Breast epithelium (tissue), 4 donors: ENCODE data around the gene EGFLAM. TPM values are rescaled to one million over a fixed set of nuclear protein-coding genes. Genes with fewer than 3 reads are reported as not detected.

Experiments used
- DNase-seq, 2 donors: peaks; one replicate each; pipeline ENCODE4 v3.0.0-alpha.2; 2019; ENCODE audit warnings: low spot score in 2 of 2
- H3K27ac ChIP-seq, 2 donors: fragments of 200-600 bp; sonication (generic) in 1 of 2; one replicate each; pipeline ENCODE4 v1.5.1; 2016 to 2019; ENCODE audit warnings: mild to moderate bottlenecking in 1 of 2
- H3K27me3 ChIP-seq, 2 donors: fragments of 200-600 bp; sonication (generic) in 1 of 2; one replicate each; pipeline versions ENCODE4 v1.5.1 to v1.6.0; 2017 to 2019; ENCODE audit warnings: control low read depth in 1 of 2, mild to moderate bottlenecking in 1 of 2
- H3K36me3 ChIP-seq: fragments of 200-600 bp; one replicate; pipeline ENCODE4 v1.5.1; 2019
- H3K4me1 ChIP-seq, 2 donors: fragments of 200-600 bp; sonication (generic); one replicate each; pipeline ENCODE4 v1.5.1; 2016 to 2019; ENCODE audit warnings: control low read depth in 1 of 2
- H3K4me3 ChIP-seq, 3 donors: fragments of 200-600 bp; sonication (generic); 1 replicate in 2 of 3; 2 replicates in 1 of 3; pipeline ENCODE4 v1.5.1; 2016 to 2019; ENCODE audit warnings: mild to moderate bottlenecking in 3 of 3, moderate library complexity in 2 of 3
- H3K9me3 ChIP-seq, 2 donors: fragments of 200-600 bp; sonication (generic) in 1 of 2; one replicate each; pipeline ENCODE4 v1.5.1; 2016 to 2019; ENCODE audit warnings: control low read depth in 1 of 2
- POLR2A ChIP-seq: fragments of 450-650 bp; IDR thresholded peaks from one replicate; pipeline ENCODE4 v1.6.1; 2016; ENCODE audit warnings: antibody characterized with exemption, mild to moderate bottlenecking, moderate library complexity
- POLR2AphosphoS5 ChIP-seq, 3 donors: sonication (generic); formaldehyde crosslinking; IDR thresholded peaks; one replicate each; pipeline ENCODE4 v1.6.1; 2017; ENCODE audit warnings: antibody characterized with exemption in 3 of 3
- intact Hi-C: fragments of 100-400 bp; cut with DNase I; formaldehyde crosslinking; loops from one replicate; pipeline ENCODE4 v1.15.1; 2023; ENCODE audit warnings: low total_unique reads
- total RNA-seq, 3 donors: library from RNA; depleted of rRNA; stranded (reverse); fragments of >200 nt; gene quantifications; one replicate each; pipeline ENCODE4 v1.1.0, GENCODE V29; 2016
- TF ChIP-seq, protein P1 (sequence below), 3 donors: fragments of 450-650 bp; IDR thresholded peaks; one replicate each; pipeline ENCODE4 v1.5.1; 2016 to 2017; ENCODE audit warnings: antibody characterized with exemption in 3 of 3, mild to moderate bottlenecking in 3 of 3, moderate library complexity in 3 of 3

EGFLAM gene
- total RNA-seq, 3 donors from 2014 or later = 19.5 to 31.5 (median 30.5) TPM

DNA sequence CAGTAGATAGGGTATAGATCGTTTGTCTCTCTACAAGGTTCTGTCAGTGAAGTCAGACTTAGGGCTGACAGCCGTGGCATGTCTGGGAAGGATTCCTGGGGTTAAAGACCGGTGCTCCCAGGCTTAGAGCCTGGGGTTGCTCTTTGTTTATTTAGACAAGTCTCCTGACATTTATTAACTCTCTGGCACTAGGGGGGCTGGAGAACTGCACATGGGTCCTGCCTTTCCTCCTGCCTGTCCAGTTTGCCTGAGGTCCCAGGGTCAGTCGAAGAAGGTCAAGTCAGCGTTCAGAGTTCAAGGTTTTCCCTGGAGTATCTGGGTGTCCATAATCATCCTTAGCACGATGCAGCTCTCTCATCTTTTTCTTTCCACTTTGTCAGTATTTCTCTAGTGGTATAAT, 5.6 kb downstream of the EGFLAM start:
- H3K4me3 ChIP-seq = no peak overlapping the region
- intact Hi-C loops = loop anchor here (1.0 kb wide), 1 partner anchor 9 kb away; no protein-coding TSS in a partner anchor
- no peaks in the 10 kb centered on the region for H3K36me3 ChIP-seq
- TF ChIP-seq, protein P1, sequence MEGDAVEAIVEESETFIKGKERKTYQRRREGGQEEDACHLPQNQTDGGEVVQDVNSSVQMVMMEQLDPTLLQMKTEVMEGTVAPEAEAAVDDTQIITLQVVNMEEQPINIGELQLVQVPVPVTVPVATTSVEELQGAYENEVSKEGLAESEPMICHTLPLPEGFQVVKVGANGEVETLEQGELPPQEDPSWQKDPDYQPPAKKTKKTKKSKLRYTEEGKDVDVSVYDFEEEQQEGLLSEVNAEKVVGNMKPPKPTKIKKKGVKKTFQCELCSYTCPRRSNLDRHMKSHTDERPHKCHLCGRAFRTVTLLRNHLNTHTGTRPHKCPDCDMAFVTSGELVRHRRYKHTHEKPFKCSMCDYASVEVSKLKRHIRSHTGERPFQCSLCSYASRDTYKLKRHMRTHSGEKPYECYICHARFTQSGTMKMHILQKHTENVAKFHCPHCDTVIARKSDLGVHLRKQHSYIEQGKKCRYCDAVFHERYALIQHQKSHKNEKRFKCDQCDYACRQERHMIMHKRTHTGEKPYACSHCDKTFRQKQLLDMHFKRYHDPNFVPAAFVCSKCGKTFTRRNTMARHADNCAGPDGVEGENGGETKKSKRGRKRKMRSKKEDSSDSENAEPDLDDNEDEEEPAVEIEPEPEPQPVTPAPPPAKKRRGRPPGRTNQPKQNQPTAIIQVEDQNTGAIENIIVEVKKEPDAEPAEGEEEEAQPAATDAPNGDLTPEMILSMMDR (IDR thresholded peaks at IDR 0.05) = no peak
- no peak for TF ChIP-seq POLR2AphosphoS5 (IDR thresholded peaks at IDR 0.05)
- no peak for TF ChIP-seq POLR2A
- no peak overlapping the region for H3K27ac ChIP-seq
- H3K4me1 ChIP-seq = no peaks in the 10 kb centered on the region
- no peaks in the 10 kb centered on the region for H3K9me3 ChIP-seq
- peaks cover 0 to 7% of the 10 kb centered on the region in 2 donors for H3K27me3 ChIP-seq
- DNase-seq = no peak

DNA sequence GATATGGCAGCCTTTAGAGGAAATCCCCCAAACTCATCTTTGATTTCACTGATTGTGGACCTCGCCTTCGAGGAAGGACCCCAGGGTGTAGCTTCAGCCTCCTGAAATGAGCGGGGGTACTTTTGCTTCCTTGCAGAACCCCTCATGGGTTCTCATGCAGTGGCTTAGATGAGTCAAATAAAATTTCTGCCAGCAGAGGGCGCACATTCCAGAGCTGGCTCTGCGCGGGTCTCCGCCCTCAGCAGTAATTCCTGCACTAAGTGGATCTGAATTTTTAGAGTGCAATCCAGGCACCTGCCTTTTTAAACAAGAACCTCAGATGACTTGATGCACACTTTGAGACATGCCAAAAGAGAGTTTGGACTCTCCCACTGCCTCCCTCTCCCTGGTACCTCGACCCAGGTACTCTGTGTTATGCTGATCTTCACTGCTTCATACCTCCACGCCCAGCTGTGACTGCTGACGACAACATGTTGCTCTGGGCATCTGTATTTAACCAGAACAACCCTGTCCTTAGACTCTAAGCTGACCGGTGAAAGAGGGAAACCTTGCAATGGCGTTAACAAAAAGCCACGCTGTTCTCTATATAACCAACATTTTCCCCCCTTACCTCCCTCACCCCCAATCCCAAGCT, 7.3 kb downstream of the EGFLAM start:
- H3K36me3 ChIP-seq = no peaks in the 10 kb centered on the region
- intact Hi-C loops = no loop called here

DNA sequence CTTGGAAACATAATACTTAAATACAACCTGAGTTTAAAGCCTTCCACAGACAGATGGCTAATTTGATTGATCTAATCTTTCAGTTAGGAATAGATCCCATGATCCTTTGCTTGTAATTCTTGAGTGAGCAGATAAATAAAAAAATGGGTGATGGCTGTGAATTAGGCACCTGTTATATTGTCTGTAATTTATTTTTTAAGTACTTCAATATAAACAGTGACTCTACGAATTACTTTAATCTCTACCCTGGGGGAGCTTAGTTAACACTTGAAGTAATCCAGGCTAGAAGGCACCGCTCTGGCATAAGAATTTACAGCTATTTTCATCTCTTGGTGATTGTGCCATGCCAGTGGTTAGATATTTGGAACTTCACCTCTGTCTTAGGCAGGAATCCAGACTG, 9.0 kb downstream of the EGFLAM start:
- H3K9me3 ChIP-seq = no peaks in the 10 kb centered on the region

More for the DNA sequence above, 7.3 kb downstream of the EGFLAM start:
- TF ChIP-seq POLR2AphosphoS5 (IDR thresholded peaks at IDR 0.05) = no peak
- TF ChIP-seq, protein P1 (IDR thresholded peaks at IDR 0.05) = peak; percentile 8 to 54 (median 31)
- Histone ChIP-seq H3K4me1 (no peaks in the 10 kb centered on the region), H3K4me3 (no peak overlapping the region), H3K27me3 (peaks cover 0 to 7% of the 10 kb centered on the region in 2 donors), H3K9me3 (no peaks in the 10 kb centered on the region), H3K27ac (no peak overlapping the region)
- DNase-seq = peak in 1 of 2 donors; percentile 58

DNA sequence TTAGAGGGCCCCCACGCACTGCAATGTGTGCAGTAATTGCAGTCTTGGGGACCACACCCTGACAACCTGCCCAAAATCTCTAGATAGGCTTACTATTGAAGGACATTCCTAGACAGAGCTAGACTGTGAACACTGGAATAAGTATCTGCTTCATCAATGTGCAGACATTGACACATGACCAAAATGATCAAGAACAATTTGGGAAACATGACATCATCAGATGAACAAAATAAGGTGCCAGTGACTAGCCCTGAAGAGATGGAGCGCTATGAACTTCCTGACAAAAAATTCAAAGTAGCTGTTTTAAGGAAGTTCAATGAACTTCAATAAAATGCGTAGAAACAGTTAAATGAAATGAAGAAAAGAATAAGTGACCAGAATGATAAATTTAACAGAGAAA, 15.3 kb downstream of the EGFLAM start:
- peaks cover 13 to 33% of the 10 kb centered on the region in 2 donors for H3K9me3 ChIP-seq
- H3K27me3 ChIP-seq = no peaks in the 10 kb centered on the region
- no peak for DNase-seq
- no peak overlapping the region for H3K27ac ChIP-seq
- no peaks in the 10 kb centered on the region for H3K4me1 ChIP-seq
- no peak overlapping the region for H3K4me3 ChIP-seq
- intact Hi-C loops = no loop called here
- no peak for TF ChIP-seq POLR2A
- TF ChIP-seq POLR2AphosphoS5 (IDR thresholded peaks at IDR 0.05) = no peak
- TF ChIP-seq, protein P1 (IDR thresholded peaks at IDR 0.05) = no peak
- no peaks in the 10 kb centered on the region for H3K36me3 ChIP-seq

More for the DNA sequence above, 9.0 kb downstream of the EGFLAM start:
- Histone ChIP-seq H3K4me1 (no peaks in the 10 kb centered on the region), H3K4me3 (no peak overlapping the region), H3K36me3 (no peaks in the 10 kb centered on the region), H3K27ac (no peak overlapping the region), H3K27me3 (peaks cover 0 to 7% of the 10 kb centered on the region in 2 donors)
- DNase-seq = no peak
- TF ChIP-seq POLR2AphosphoS5 (IDR thresholded peaks at IDR 0.05) (no peak), POLR2A (no peak)
- TF ChIP-seq, protein P1 (IDR thresholded peaks at IDR 0.05) = no peak
- intact Hi-C loops = no loop called here

DNA sequence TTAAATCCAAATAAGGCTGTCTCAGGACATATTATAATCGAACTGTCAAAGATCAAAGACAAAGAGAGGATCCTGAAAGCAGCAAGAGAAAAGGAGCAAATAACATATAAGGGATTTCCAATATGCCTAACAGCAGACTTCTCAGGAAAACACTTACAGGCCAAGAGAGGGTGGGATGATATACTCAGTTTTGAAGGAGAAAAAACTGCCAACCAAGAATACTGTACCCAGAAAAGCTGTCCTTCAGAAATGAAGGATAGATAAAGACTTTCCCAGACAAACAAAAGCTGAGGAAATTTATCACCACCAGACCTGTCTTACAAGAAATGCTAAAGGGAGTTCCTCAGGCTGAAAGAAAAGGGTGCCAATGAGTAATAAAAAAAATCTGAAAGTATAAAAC, 16.0 kb downstream of the EGFLAM start:
- H3K36me3 ChIP-seq = no peaks in the 10 kb centered on the region
- H3K4me1 ChIP-seq = no peaks in the 10 kb centered on the region
- no peaks in the 10 kb centered on the region for H3K27me3 ChIP-seq
- TF ChIP-seq POLR2AphosphoS5 (IDR thresholded peaks at IDR 0.05) = no peak
- TF ChIP-seq, protein P1 (IDR thresholded peaks at IDR 0.05) = no peak
- TF ChIP-seq POLR2A = no peak
- no peak overlapping the region for H3K4me3 ChIP-seq
- no peak for DNase-seq
- H3K27ac ChIP-seq = no peak overlapping the region
- peaks cover 13 to 33% of the 10 kb centered on the region in 2 donors for H3K9me3 ChIP-seq
- intact Hi-C loops = no loop called here
